Measurements from ENCODE around the gene IL10RA.

IL10RA gene

GRCh38 chr11:117979481-117980211, 6.5 kb upstream of the IL10RA start:
- ChIA-PET CTCF (interaction anchor here (0.9 to 2.1 kb wide), 10 partner anchors 10 to 135 kb away, joined by 3 to 16 read pairs (median 3); no protein-coding TSS in a partner anchor), POLR2A (interaction anchor here (0.8 kb wide), 1 partner anchor 8 kb away, joined by 3 read pairs; no protein-coding TSS in a partner anchor)
- TF ChIP-seq CTCF (IDR thresholded peaks at IDR 0.05; ENCODE audit: control extremely low read depth, extremely low read depth, low read depth, missing control alignments) = no peak
- DNase-seq (ENCODE audit: extremely low spot score) = no peak

DNA sequence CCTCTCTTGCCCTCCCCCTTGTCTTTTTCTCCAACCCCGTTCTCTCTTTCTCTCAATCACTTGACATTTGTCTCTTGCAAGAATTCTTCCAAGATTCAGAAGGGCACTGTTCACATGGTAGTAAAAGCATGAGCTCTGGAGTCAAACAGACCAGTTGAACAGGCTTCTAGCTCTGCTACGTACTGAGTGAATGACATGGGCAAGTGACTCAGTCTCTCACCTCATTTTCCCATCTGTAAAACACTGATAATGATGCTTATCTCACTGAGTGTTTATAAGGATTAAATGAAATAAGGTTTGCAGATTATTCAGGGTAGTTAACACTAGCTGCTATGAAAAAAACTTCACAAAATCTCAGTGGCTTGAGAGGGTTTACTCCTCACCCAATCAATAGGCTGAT, 5.9 kb upstream of the IL10RA start:
- POLR2A ChIA-PET = no interaction called here
- no peak for DNase-seq (ENCODE audit: extremely low spot score)
- TF ChIP-seq CTCF (IDR thresholded peaks at IDR 0.05; ENCODE audit: control extremely low read depth, extremely low read depth, low read depth, missing control alignments) = no peak
- CTCF ChIA-PET = interaction anchor here (1.1 to 2.1 kb wide), 6 partner anchors 15 to 136 kb away, joined by 3 to 16 read pairs (median 3); no protein-coding TSS in a partner anchor

- no peak for TF ChIP-seq CTCF (IDR thresholded peaks at IDR 0.05; ENCODE audit: control extremely low read depth, extremely low read depth, low read depth, missing control alignments)
- ChIA-PET CTCF (interaction anchor here (1.5 to 2.1 kb wide), 3 partner anchors 20 to 136 kb away, joined by 3 to 16 read pairs (median 3); no protein-coding TSS in a partner anchor), POLR2A (no interaction called here)
- no peak for DNase-seq (ENCODE audit: extremely low spot score)
Observed at GRCh38 chr11:117980720-117981119, 5.5 kb upstream of the IL10RA start.

DNA sequence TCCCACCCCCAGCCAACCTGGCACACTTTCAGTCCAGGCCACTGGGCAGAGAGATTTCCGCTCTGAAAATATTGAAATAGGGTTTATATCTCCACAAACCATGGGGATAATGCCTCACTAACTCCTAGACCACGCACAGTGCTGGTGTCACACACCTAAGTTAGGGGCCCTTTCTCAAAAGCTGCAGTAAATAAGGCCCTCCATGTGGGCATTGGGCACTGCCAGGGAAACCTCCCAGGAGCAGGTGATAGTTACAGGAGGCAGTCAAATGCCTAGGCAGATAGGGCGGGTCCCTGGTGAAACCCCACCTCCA, 3.1 kb upstream of the IL10RA start:
- ChIA-PET POLR2A (no interaction called here), CTCF (interaction anchor here (1.0 to 1.4 kb wide), 3 partner anchors 15 to 166 kb away, joined by 3 to 5 read pairs (median 4); no protein-coding TSS in a partner anchor)
- no peak for DNase-seq (ENCODE audit: extremely low spot score)
- TF ChIP-seq CTCF (IDR thresholded peaks at IDR 0.05; ENCODE audit: control extremely low read depth, extremely low read depth, low read depth, missing control alignments) = no peak

DNA sequence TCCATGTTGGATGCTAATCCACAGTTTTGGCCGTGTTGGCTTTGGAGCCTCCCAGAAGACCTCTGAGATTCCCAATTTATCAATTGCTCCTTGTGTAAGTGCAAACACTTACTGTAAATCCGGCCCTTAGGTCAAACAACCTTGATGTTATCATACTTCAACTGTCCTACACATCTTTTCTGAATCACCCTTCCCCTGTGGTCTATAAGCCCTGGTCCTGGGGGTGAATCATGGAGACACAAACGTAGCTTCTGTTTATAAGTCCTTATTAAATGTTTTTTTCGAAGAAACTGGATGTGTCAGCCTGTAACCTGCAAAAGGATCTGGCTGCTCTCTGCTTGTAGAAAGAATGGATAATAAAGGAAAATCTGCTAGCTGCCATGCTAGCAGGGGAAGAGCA, 1.7 kb upstream of the IL10RA start:
- DNase-seq (ENCODE audit: extremely low spot score) = no peak
- ChIA-PET POLR2A (no interaction called here), CTCF (interaction anchor here (1.2 to 4.0 kb wide), 2 partner anchors 11 to 37 kb away, joined by 3 to 23 read pairs; no protein-coding TSS in a partner anchor)
- TF ChIP-seq CTCF (IDR thresholded peaks at IDR 0.05; ENCODE audit: control extremely low read depth, extremely low read depth, low read depth, missing control alignments) = no peak

DNA sequence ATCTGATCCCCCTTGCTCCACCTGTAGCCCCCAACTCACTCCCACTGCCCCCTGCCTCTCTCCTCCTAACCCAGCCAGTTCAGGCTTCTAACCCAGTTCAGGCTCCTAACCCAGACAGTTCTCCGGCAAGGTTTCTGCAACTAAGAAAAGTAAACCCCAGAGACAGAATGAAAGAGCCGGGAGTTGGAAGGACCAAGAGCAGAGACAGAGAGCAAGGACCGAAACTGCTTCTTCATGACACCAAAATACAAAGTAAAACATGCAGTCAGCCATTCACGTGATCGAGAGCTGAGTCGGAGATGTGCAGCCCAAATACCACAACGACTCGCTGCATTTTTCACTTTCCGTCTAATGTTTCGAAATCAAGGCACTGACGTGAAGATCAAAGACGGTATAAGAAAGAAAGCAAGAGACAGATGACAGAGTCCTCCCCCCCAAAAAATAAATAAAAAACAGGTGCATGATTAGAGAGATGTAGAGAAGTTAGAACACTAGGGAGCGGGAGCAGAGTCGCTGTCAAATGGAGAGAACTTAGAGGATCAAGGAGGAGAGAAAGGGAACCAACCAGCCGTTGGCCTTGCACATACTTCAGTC, 884 bp downstream of the IL10RA start:
- DNase-seq (ENCODE audit: extremely low spot score) = peak; percentile 80
- CTCF ChIA-PET = interaction anchor here (0.9 to 4.0 kb wide), 13 partner anchors 10 to 168 kb away, joined by 3 to 23 read pairs (median 5); no protein-coding TSS in a partner anchor
- no peak for TF ChIP-seq CTCF (IDR thresholded peaks at IDR 0.05; ENCODE audit: control extremely low read depth, extremely low read depth, low read depth, missing control alignments)
- POLR2A ChIA-PET = interaction anchor here (0.9 to 4.3 kb wide), 3 partner anchors 8 to 24 kb away, joined by 3 to 38 read pairs (median 7); no protein-coding TSS in a partner anchor

Data from GM10248 (cell line).